ENCODE measurements around the gene HIVEP1.

The HIVEP1 gene

GRCh38 chr6:11977193-11977592, 34.9 kb upstream of the HIVEP1 start:
- TF ChIP-seq CTCF (conservative IDR thresholded peaks at IDR 0.05): no peak
- no peak for TF ChIP-seq ZFX (IDR thresholded peaks at IDR 0.05)
- H3K27ac ChIP-seq: no peak overlapping the region

GRCh38 chr6:11977738-11978137, 34.4 kb upstream of the HIVEP1 start:
- no peak for TF ChIP-seq CTCF (conservative IDR thresholded peaks at IDR 0.05)
- no peak for TF ChIP-seq ZFX (IDR thresholded peaks at IDR 0.05)
- H3K27ac ChIP-seq: no peak overlapping the region

GRCh38 chr6:11978169-11978987, 33.7 kb upstream of the HIVEP1 start:
- TF ChIP-seq CTCF (conservative IDR thresholded peaks at IDR 0.05) (no peak), ZFX (IDR thresholded peaks at IDR 0.05) (no peak)
- no peak overlapping the region for H3K27ac ChIP-seq

GRCh38 chr6:11979866-11980265, 32.2 kb upstream of the HIVEP1 start:
- TF ChIP-seq ZFX (IDR thresholded peaks at IDR 0.05): no peak
- no peak for TF ChIP-seq CTCF (conservative IDR thresholded peaks at IDR 0.05)
- no peak overlapping the region for H3K27ac ChIP-seq

- H3K27ac ChIP-seq: no peak overlapping the region
- TF ChIP-seq ZFX (IDR thresholded peaks at IDR 0.05) (no peak), CTCF (conservative IDR thresholded peaks at IDR 0.05) (no peak)
Observed at GRCh38 chr6:11983306-11983705, 28.8 kb upstream of the HIVEP1 start.

- H3K27ac ChIP-seq: no peak overlapping the region
- no peak for TF ChIP-seq ZFX (IDR thresholded peaks at IDR 0.05)
- TF ChIP-seq CTCF (conservative IDR thresholded peaks at IDR 0.05): no peak
Observed at GRCh38 chr6:11987386-11987785, 24.7 kb upstream of the HIVEP1 start.

GRCh38 chr6:11989386-11989785, 22.7 kb upstream of the HIVEP1 start:
- H3K27ac ChIP-seq: no peak overlapping the region
- TF ChIP-seq ZFX (IDR thresholded peaks at IDR 0.05) (no peak), CTCF (conservative IDR thresholded peaks at IDR 0.05) (no peak)
